ENCODE results near the gene KIFAP3. TPM values are rescaled to one million over a fixed set of nuclear protein-coding genes. Genes with fewer than 3 reads are reported as not detected.
"Not testable (repeated sequence)": the region's sequence is repeated elsewhere in the genome, so short reads cannot be mapped to it uniquely, and the experiment has no call there.

The KIFAP3 gene
- total RNA-seq, 2 experiments from 2014 or later, result 20.1 to 21.7 TPM

DNA sequence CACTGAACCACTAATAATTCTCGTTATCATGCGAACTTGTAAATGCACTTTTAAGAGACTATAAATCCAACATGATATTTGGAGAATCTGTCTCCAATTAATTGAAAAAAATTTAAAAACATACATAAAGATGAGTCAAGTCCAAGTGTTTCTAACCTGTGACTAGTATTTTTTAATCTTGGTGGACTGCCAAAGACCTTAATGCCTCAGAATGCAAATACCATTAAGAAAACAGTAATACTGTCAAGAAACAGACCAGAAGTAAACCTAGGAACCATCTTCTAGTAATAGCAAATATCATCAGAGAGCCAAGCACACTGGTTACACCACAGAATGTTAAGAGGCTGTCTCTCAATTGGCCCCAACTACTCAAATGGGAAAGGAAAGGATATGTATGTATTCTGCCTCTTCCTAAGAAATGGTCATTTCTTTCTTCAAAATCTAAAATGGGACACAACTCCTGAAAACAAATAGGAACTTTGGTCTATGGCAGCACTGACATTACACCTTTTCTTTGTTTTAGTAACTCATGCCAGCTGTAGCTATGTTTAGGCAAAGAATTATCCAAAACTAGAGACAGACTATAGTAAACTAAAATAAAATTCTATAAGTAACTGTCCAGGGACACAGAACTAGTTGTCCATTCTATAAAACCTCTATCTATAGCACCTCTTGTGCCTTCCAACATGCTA is 196.5 kb downstream of the KIFAP3 start:
- Mint-ChIP-seq H3K9me3 (ENCODE audit: insufficient read depth) (no peaks in the 10 kb centered on the region), H3K4me1 (ENCODE audit: low read depth) (peaks cover 7% of the 10 kb centered on the region), H3K27me3 (ENCODE audit: low read depth) (no peaks in the 10 kb centered on the region), H3K27ac (no peak overlapping the region), H3K36me3 (ENCODE audit: low read depth) (peaks cover 61% of the 10 kb centered on the region), H3K4me3 (no peak overlapping the region)
- POLR2A ChIA-PET, result no interaction called here
- CTCF ChIA-PET, result no interaction called here
- ATAC-seq (no peak), DNase-seq (no peak)

GRCh38 chr1:169874229-169874628 is 200.3 kb downstream of the KIFAP3 start:
- Mint-ChIP-seq H3K4me3 (no peak overlapping the region), H3K9me3 (ENCODE audit: insufficient read depth) (peaks cover 7% of the 10 kb centered on the region), H3K27me3 (ENCODE audit: low read depth) (no peaks in the 10 kb centered on the region), H3K36me3 (ENCODE audit: low read depth) (peaks cover 82% of the 10 kb centered on the region), H3K4me1 (ENCODE audit: low read depth) (peaks cover 5% of the 10 kb centered on the region), H3K27ac (no peak overlapping the region)
- ATAC-seq, result no peak
- CTCF ChIA-PET, result no interaction called here
- POLR2A ChIA-PET, result no interaction called here
- no peak for DNase-seq

DNA sequence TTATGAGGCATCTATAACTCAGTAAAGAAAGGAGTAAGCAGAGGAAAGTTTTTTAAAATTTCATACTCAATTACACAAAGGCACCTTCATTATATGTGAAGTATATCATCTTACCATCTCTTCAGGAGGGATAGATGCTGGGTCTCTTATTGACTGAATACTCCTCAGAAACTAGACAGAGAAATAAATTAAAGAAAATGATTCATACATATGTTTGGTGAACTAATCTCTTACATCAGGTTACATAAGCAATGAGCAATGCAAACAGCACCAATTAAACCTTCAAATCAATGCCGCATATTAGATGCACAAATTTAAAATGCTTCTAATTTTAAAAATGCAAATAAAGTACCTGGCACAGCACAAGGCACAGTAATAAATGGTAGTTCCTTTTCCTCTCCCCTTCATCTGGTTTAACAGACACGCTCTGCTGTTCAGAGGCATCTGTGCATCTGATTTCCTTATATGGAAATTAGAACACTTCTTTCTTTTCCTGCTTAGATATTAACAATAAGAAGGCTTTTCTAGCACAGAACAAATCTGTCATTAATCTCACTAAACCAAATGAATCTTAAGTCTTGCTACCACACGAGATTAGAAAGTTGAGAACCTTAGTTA is 200.8 kb downstream of the KIFAP3 start:
- peaks cover 7% of the 10 kb centered on the region for H3K9me3 Mint-ChIP-seq (ENCODE audit: insufficient read depth)
- H3K27me3 Mint-ChIP-seq (ENCODE audit: low read depth), result no peaks in the 10 kb centered on the region
- no peak for ATAC-seq
- no peak overlapping the region for H3K27ac Mint-ChIP-seq
- peaks cover 5% of the 10 kb centered on the region for H3K4me1 Mint-ChIP-seq (ENCODE audit: low read depth)
- H3K4me3 Mint-ChIP-seq, result no peak overlapping the region
- peaks cover 82% of the 10 kb centered on the region for H3K36me3 Mint-ChIP-seq (ENCODE audit: low read depth)
- ChIA-PET POLR2A (no interaction called here), CTCF (no interaction called here)
- no peak for DNase-seq

DNA sequence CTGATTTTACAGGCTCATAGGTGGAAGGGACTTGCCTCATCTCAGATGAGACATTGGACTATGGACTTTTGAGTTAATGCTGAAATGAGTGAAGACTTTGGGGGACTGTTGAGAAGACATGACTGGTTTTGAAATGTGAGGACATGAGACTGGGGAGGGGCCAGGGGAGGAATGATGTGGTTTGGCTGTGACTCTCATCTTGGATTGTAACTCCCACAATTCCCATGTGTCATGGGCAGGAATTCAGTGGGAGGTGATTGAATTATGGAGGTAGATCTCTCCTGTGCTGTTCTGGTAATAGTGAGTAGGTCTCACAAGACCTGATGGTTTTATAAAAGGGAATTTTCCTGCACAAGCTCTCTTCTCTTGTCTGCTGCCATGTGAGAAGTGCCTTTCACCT is 201.6 kb downstream of the KIFAP3 start:
- POLR2A ChIA-PET, result no interaction called here
- H3K9me3 Mint-ChIP-seq (ENCODE audit: insufficient read depth), result peaks cover 7% of the 10 kb centered on the region
- DNase-seq (no peak), ATAC-seq (no peak)
- peaks cover 80% of the 10 kb centered on the region for H3K36me3 Mint-ChIP-seq (ENCODE audit: low read depth)
- CTCF ChIA-PET, result no interaction called here
- peaks cover 5% of the 10 kb centered on the region for H3K4me1 Mint-ChIP-seq (ENCODE audit: low read depth)
- H3K27me3 Mint-ChIP-seq (ENCODE audit: low read depth), result no peaks in the 10 kb centered on the region
- peak overlapping the region; percentile 24 for H3K27ac Mint-ChIP-seq
- H3K4me3 Mint-ChIP-seq, result no peak overlapping the region

- CTCF ChIA-PET; H3K4me1 Mint-ChIP-seq (ENCODE audit: low read depth); H3K9me3 Mint-ChIP-seq (ENCODE audit: insufficient read depth); DNase-seq; H3K27ac Mint-ChIP-seq; H3K4me3 Mint-ChIP-seq; POLR2A ChIA-PET; ATAC-seq; H3K27me3 Mint-ChIP-seq (ENCODE audit: low read depth): not testable (repeated sequence)
- H3K36me3 Mint-ChIP-seq (ENCODE audit: low read depth), result peaks cover 82% of the 10 kb centered on the region
These were observed 202.5 kb downstream of the KIFAP3 start for GRCh38 chr1:169871988-169872387.

Other genes with a start within 250 kb of the KIFAP3 start
- 10 to 100 TPM; 14.6 to 15.1 TPM for gene SCYL3, start 180.8 kb downstream of the KIFAP3 start, total RNA-seq
- gene NTMT2, start 71.3 kb upstream of the KIFAP3 start, total RNA-seq, result not detected

Data from activated CD8-positive, alpha-beta T cell treated with anti-CD3 and anti-CD28 coated beads, Interleukin-2, amount 10 ng/mL, durations not matched to agents 7 days and 5 days (primary cell).